Testis (tissue), 3 donors: ENCODE results near the gene PTPRG. TPM values are rescaled to one million over a fixed set of nuclear protein-coding genes. Genes with fewer than 3 reads are reported as not detected.

Experiments used
- DNase-seq: peaks from one replicate; pipeline ENCODE4 v3.0.0-alpha.2; 2019
- H3K27ac ChIP-seq, 2 donors: fragments of 200-600 bp; sonication (generic); one replicate each; pipeline ENCODE4 v1.5.1; 2019
- H3K27me3 ChIP-seq: fragments of 200-600 bp; sonication (generic); one replicate; pipeline ENCODE4 v1.5.1; 2019
- H3K36me3 ChIP-seq: fragments of 200-600 bp; sonication (generic); one replicate; pipeline ENCODE4 v1.5.1; 2017; ENCODE audit warnings: low read depth; ENCODE audit errors: missing control alignments
- H3K4me1 ChIP-seq: fragments of 200-600 bp; sonication (generic); one replicate; pipeline ENCODE4 v1.5.1; 2019
- H3K4me3 ChIP-seq, 2 donors: fragments of 200-600 bp; sonication (generic); one replicate each; pipeline ENCODE4 v1.5.1; 2017 to 2019
- H3K9me3 ChIP-seq: fragments of 200-600 bp; sonication (generic); one replicate; pipeline ENCODE4 v1.5.1; 2017
- CTCF ChIP-seq, 3 experiments: fragments of 450-650 bp in 2 of 3; fragments of 200-600 bp in 1 of 3; sonication (generic) in 1 of 3; IDR thresholded peaks; one replicate each; pipeline ENCODE4 v1.5.1; 2016 to 2019; ENCODE audit warnings: antibody characterized with exemption in 3 of 3, mild to moderate bottlenecking in 2 of 3, moderate library complexity in 1 of 3
- POLR2A ChIP-seq: fragments of 450-650 bp; IDR thresholded peaks from one replicate; pipeline ENCODE4 v1.6.1; 2017; ENCODE audit warnings: antibody characterized with exemption, mild to moderate bottlenecking, moderate library complexity
- WGBS, 2 donors: methylation state at CpG; one replicate each; pipeline ENCODE4 v1.1.5; 2018; 5-methylcytosine and 5-hydroxymethylcytosine counted together
- intact Hi-C: fragments of 100-400 bp; cut with DNase I; formaldehyde crosslinking; loops from one replicate; pipeline ENCODE4 v1.15.1; 2023; ENCODE audit warnings: low total_unique reads
- polyA plus RNA-seq: library from polyadenylated mRNA; stranded (reverse); fragments of 350-450 nt; fragmentation: Illumina TruSeq; extraction: RNeasy Lipid Tissue Mini Kit (QIAGEN cat#74804); gene quantifications from one replicate; pipeline ENCODE4 v1.2.3, GENCODE V29; 2014; ENCODE audit warnings: low read depth, low replicate concordance; ENCODE audit not compliant: insufficient read depth
- total RNA-seq, 2 donors: library from RNA; depleted of rRNA; stranded (reverse); fragments of >200 nt; gene quantifications; one replicate each; pipeline ENCODE4 v1.2.3, GENCODE V29; 2016

Gene PTPRG
- total and polyA plus RNA-seq, 3 donors from 2014 or later: 26.3 to 107 (median 75.4) TPM

GRCh38 chr3:61978460-61979419 lies 417.4 kb downstream of the PTPRG start:
- no peak overlapping the region for H3K4me3 ChIP-seq
- TF ChIP-seq CTCF (IDR thresholded peaks at IDR 0.05) (no peak), POLR2A (no peak)
- peaks cover 10% of the 10 kb centered on the region for H3K4me1 ChIP-seq
- no peaks in the 10 kb centered on the region for H3K9me3 ChIP-seq
- H3K27me3 ChIP-seq: no peaks in the 10 kb centered on the region
- no peaks in the 10 kb centered on the region for H3K36me3 ChIP-seq
- intact Hi-C loops: no loop called here
- no peak for DNase-seq
- WGBS, 2 donors: 85 to 90% methylated on average over 8 of the region's 8 CpGs
- H3K27ac ChIP-seq: no peak overlapping the region

GRCh38 chr3:61979638-61980037 lies 418.3 kb downstream of the PTPRG start:
- Histone ChIP-seq H3K27me3 (no peaks in the 10 kb centered on the region), H3K36me3 (no peaks in the 10 kb centered on the region), H3K4me3 (no peak overlapping the region), H3K27ac (peak overlapping the region in 1 of 2 donors; percentile 20), H3K4me1 (peaks cover 9% of the 10 kb centered on the region), H3K9me3 (no peaks in the 10 kb centered on the region)
- 43 to 49% methylated on average over 2 of the region's 2 CpGs for WGBS, 2 donors
- no peak for DNase-seq
- intact Hi-C loops: no loop called here
- no peak for TF ChIP-seq CTCF (IDR thresholded peaks at IDR 0.05)
- no peak for TF ChIP-seq POLR2A

- TF ChIP-seq CTCF (IDR thresholded peaks at IDR 0.05): no peak
- no peak for TF ChIP-seq POLR2A
- no peak for DNase-seq
- H3K4me3 ChIP-seq: no peak overlapping the region
- H3K27ac ChIP-seq: peak overlapping the region in 1 of 2 donors; percentile 20
- WGBS, 2 donors: 51 to 57% methylated on average over 4 of the region's 4 CpGs
- H3K4me1 ChIP-seq: peaks cover 6% of the 10 kb centered on the region
- intact Hi-C loops: no loop called here
- no peaks in the 10 kb centered on the region for H3K36me3 ChIP-seq
- no peaks in the 10 kb centered on the region for H3K27me3 ChIP-seq
- H3K9me3 ChIP-seq: no peaks in the 10 kb centered on the region
Measured at GRCh38 chr3:61980041-61980440, 418.7 kb downstream of the PTPRG start.

GRCh38 chr3:61981060-61981459 lies 419.7 kb downstream of the PTPRG start:
- WGBS, 2 donors: 91 to 96% methylated on average over 7 of the region's 7 CpGs
- intact Hi-C loops: no loop called here

More at GRCh38 chr3:61981060-61981459, 419.7 kb downstream of the PTPRG start:
- H3K4me3 ChIP-seq: no peak overlapping the region
- H3K27me3 ChIP-seq: no peaks in the 10 kb centered on the region
- H3K36me3 ChIP-seq: no peaks in the 10 kb centered on the region
- TF ChIP-seq CTCF (IDR thresholded peaks at IDR 0.05): no peak
- TF ChIP-seq POLR2A: no peak
- H3K9me3 ChIP-seq: no peaks in the 10 kb centered on the region
- DNase-seq: no peak
- no peaks in the 10 kb centered on the region for H3K4me1 ChIP-seq
- H3K27ac ChIP-seq: no peak overlapping the region
